IMR-90 (cell line): ENCODE results near the gene RBM39. TPM values are rescaled to one million over a fixed set of nuclear protein-coding genes. Genes with fewer than 3 reads are reported as not detected.

Source experiments
- ATAC-seq: fragments of 200-7000 bp; cut with Tn5 transposase; 2 replicates; pipeline ENCODE4 v1.9.1; 2020; ENCODE audit warnings: low read depth, mild to moderate bottlenecking, moderate library complexity
- BruUV-seq: library from RNA; stranded (reverse); fragments of 400-500 nt; replicated peaks from 2 replicates; lab custom pipeline; 2021; lab: Mats Ljungman, UMichigan
- CTCF ChIA-PET: fragments of 300-600 bp; formaldehyde crosslinking; extraction: SDS; loops from one replicate; lab custom pipeline; 2021; ENCODE audit warnings: antibody characterized with exemption; lab: Yijun Ruan, JAX
- POLR2A ChIA-PET: fragments of 300-600 bp; sonication (Branson Sonifier 250); formaldehyde crosslinking; loops from one replicate; lab custom pipeline; 2022; ENCODE audit warnings: antibody characterized with exemption; ENCODE audit not compliant: unreplicated experiment; lab: Charles Lee
- DNase-seq: peaks from one replicate; pipeline ENCODE4 v3.0.0; 2013
- H2AFZ ChIP-seq: replicated peaks from 2 replicates; pipeline ENCODE3; 2013; ENCODE audit warnings: low read length, mild to moderate bottlenecking; ENCODE audit not compliant: poor library complexity
- H2AK5ac ChIP-seq: 2 replicates; pipeline ENCODE4 v1.6.1; 2013; ENCODE audit warnings: low read depth, low read length, inconsistent platforms
- H2AK9ac ChIP-seq: replicated peaks from 2 replicates; pipeline ENCODE3; 2013; ENCODE audit warnings: mild to moderate bottlenecking, low read depth, low read length, moderate library complexity; ENCODE audit not compliant: poor library complexity
- H2BK120ac ChIP-seq: 2 replicates; pipeline ENCODE4 v1.6.1; 2013; ENCODE audit warnings: low read depth, low read length, inconsistent platforms
- H2BK15ac ChIP-seq: 3 replicates; pipeline ENCODE4 v1.6.1; 2013; ENCODE audit warnings: low read depth, low read length, inconsistent platforms
- H2BK20ac ChIP-seq: 2 replicates; pipeline ENCODE4 v1.6.1; 2013; ENCODE audit warnings: low read depth, mild to moderate bottlenecking, inconsistent platforms, low read length, moderate library complexity
- H2BK5ac ChIP-seq: 2 replicates; pipeline ENCODE4 v1.6.1; 2013; ENCODE audit warnings: mild to moderate bottlenecking, low read depth, low read length, inconsistent platforms; ENCODE audit not compliant: poor library complexity, severe bottlenecking
- H3K14ac ChIP-seq: replicated peaks from 2 replicates; pipeline ENCODE4 v1.6.1; 2013; ENCODE audit warnings: low read depth, low read length, inconsistent platforms
- H3K18ac ChIP-seq: 2 replicates; pipeline ENCODE4 v1.6.1; 2013; ENCODE audit warnings: low read depth, low read length, control low read depth
- H3K23ac ChIP-seq: 2 replicates; pipeline ENCODE4 v1.6.1; 2013; ENCODE audit warnings: low read depth, low read length, inconsistent platforms
- H3K27ac ChIP-seq: 2 replicates; pipeline ENCODE4 v1.5.1; 2013; ENCODE audit warnings: mild to moderate bottlenecking, control low read depth, low read length; ENCODE audit not compliant: insufficient read depth
- H3K27me3 ChIP-seq: 2 replicates; pipeline ENCODE4 v1.6.1; 2013; ENCODE audit warnings: low read length; ENCODE audit not compliant: control insufficient read depth, insufficient read depth
- H3K36me3 ChIP-seq: 2 replicates; pipeline ENCODE4 v1.6.1; 2013; ENCODE audit warnings: low read length, mixed read lengths; ENCODE audit not compliant: control insufficient read depth, insufficient read depth
- H3K4ac ChIP-seq: 2 replicates; pipeline ENCODE4 v1.6.1; 2013; ENCODE audit warnings: low read depth, low read length, inconsistent platforms
- H3K4me1 ChIP-seq: 2 replicates; pipeline ENCODE4 v1.6.1; 2013; ENCODE audit warnings: low read length, mixed read lengths; ENCODE audit not compliant: control insufficient read depth, insufficient read depth
- H3K4me2 ChIP-seq: 2 replicates; pipeline ENCODE4 v1.6.1; 2013; ENCODE audit warnings: low read depth, mild to moderate bottlenecking, control low read depth, low read length, moderate library complexity
- H3K4me3 ChIP-seq: 2 replicates; pipeline ENCODE4 v1.5.1; 2013; ENCODE audit warnings: low read depth, mild to moderate bottlenecking, control low read depth, low read length, moderate library complexity; ENCODE audit not compliant: insufficient read depth
- H3K56ac ChIP-seq: 2 replicates; pipeline ENCODE4 v1.6.1; 2013; ENCODE audit warnings: low read length, inconsistent platforms; ENCODE audit not compliant: insufficient read depth; ENCODE audit errors: extremely low read depth
- H3K79me1 ChIP-seq, 2 experiments: 2 replicates each; pipeline ENCODE4 v1.6.1; 2013; ENCODE audit warnings: low read length in 2 of 2, inconsistent platforms in 1 of 2, low read depth in 1 of 2
- H3K9ac ChIP-seq: 2 replicates; pipeline ENCODE4 v1.6.1; 2013; ENCODE audit warnings: low read depth, low read length, control low read depth
- H3K9me1 ChIP-seq: 2 replicates; pipeline ENCODE4 v1.6.1; 2013; ENCODE audit warnings: low read length, inconsistent platforms; ENCODE audit not compliant: insufficient read depth
- H3K9me3 ChIP-seq: 2 replicates; pipeline ENCODE4 v1.6.1; 2013; ENCODE audit warnings: low read length; ENCODE audit not compliant: control insufficient read depth, insufficient read depth
- H4K20me1 ChIP-seq: 2 replicates; pipeline ENCODE4 v1.6.1; 2013; ENCODE audit warnings: low read length, inconsistent platforms; ENCODE audit not compliant: insufficient read depth
- H4K5ac ChIP-seq: 2 replicates; pipeline ENCODE4 v1.6.1; 2013; ENCODE audit warnings: mild to moderate bottlenecking, low read depth, low read length, control low read depth
- H4K8ac ChIP-seq, 2 experiments: 2 replicates each; pipeline ENCODE4 v1.6.1; 2013; ENCODE audit warnings: low read depth in 2 of 2, low read length in 2 of 2, control low read depth in 1 of 2, inconsistent platforms in 1 of 2
- H4K91ac ChIP-seq: 2 replicates; pipeline ENCODE4 v1.6.1; 2013; ENCODE audit warnings: low read depth, low read length, inconsistent platforms; ENCODE audit not compliant: insufficient read depth
- BHLHE40 ChIP-seq: fragments of 150-350 bp; IDR thresholded peaks from 2 replicates; pipeline ENCODE4 v1.6.1; 2016; ENCODE audit warnings: mild to moderate bottlenecking, low read depth, low read length
- CEBPB ChIP-seq: IDR thresholded peaks from 2 replicates; pipeline ENCODE4 v1.6.1; 2012; ENCODE audit warnings: low read depth, low read length, improper control_type of control experiment
- CHD1 ChIP-seq: IDR thresholded peaks from 2 replicates; pipeline ENCODE4 v1.6.1; 2012; ENCODE audit warnings: low read depth, low read length, improper control_type of control experiment
- FOS ChIP-seq: fragments of 150-350 bp; IDR thresholded peaks from 2 replicates; pipeline ENCODE4 v1.6.1; 2016; ENCODE audit warnings: low read depth, low read length
- MAFK ChIP-seq: IDR thresholded peaks from 2 replicates; pipeline ENCODE4 v1.6.1; 2012; ENCODE audit warnings: low read depth, low read length, improper control_type of control experiment
- MAZ ChIP-seq: IDR thresholded peaks from 2 replicates; pipeline ENCODE4 v1.6.1; 2012; ENCODE audit warnings: low read depth, mild to moderate bottlenecking, low read length, improper control_type of control experiment, moderate library complexity, borderline replicate concordance
- MXI1 ChIP-seq: IDR thresholded peaks from 2 replicates; pipeline ENCODE4 v1.6.1; 2012; ENCODE audit warnings: low read depth, mild to moderate bottlenecking, low read length, moderate library complexity, borderline replicate concordance
- NFE2L2 ChIP-seq: fragments of 150-350 bp; IDR thresholded peaks from 2 replicates; pipeline ENCODE4 v1.6.1; 2016; ENCODE audit warnings: low read depth, mild to moderate bottlenecking, low read length
- POLR2A ChIP-seq: IDR thresholded peaks from 2 replicates; pipeline ENCODE4 v1.6.1; 2012; ENCODE audit warnings: mild to moderate bottlenecking, low read depth, low read length
- RAD21 ChIP-seq: IDR thresholded peaks from 2 replicates; pipeline ENCODE4 v1.6.1; 2012; ENCODE audit warnings: low read length, improper control_type of control experiment
- RCOR1 ChIP-seq: IDR thresholded peaks from 2 replicates; pipeline ENCODE4 v1.6.1; 2012; ENCODE audit warnings: mild to moderate bottlenecking, low read length, improper control_type of control experiment; ENCODE audit not compliant: insufficient replicate concordance
- RFX5 ChIP-seq: IDR thresholded peaks from 2 replicates; pipeline ENCODE4 v1.8.0; 2012; ENCODE audit warnings: low read depth, mild to moderate bottlenecking, low read length, moderate library complexity
- SMC3 ChIP-seq: fragments of 150-350 bp; IDR thresholded peaks from 2 replicates; pipeline ENCODE4 v1.6.1; 2016; ENCODE audit warnings: low read depth, mild to moderate bottlenecking, antibody characterized with exemption, low read length, moderate library complexity
- WGBS, 2 experiments: methylation state at CpG; one replicate each; pipeline versions ENCODE4 v1.1.5 to v1.1.7; 2013; ENCODE audit warnings: missing lambda C conversion rate in 2 of 2; ENCODE audit not compliant: insufficient read length in 1 of 2; ENCODE audit errors: extremely low coverage in 2 of 2; 5-methylcytosine and 5-hydroxymethylcytosine counted together
- dilution Hi-C: fragments of 300-500 bp; cut with HindIII; formaldehyde crosslinking; loops from one replicate; pipeline ENCODE4 v1.14.3; 2018; ENCODE audit warnings: low sequenced_read_pairs; ENCODE audit not compliant: unreplicated experiment
- in situ Hi-C: fragments of 300-500 bp; cut with MboI; formaldehyde crosslinking; loops from 3 replicates; pipeline ENCODE4 v1.14.3; 2019; ENCODE audit warnings: low sequenced_read_pairs, inconsistent platforms, mixed read lengths
- intact Hi-C: fragments of 100-400 bp; cut with micrococcal nuclease; formaldehyde crosslinking; loops from 2 replicates; pipeline ENCODE4 v1.10.0; 2022
- polyA plus RNA-seq, 3 experiments: library from polyadenylated mRNA; depleted of rRNA; stranded (reverse); fragments of >200 nt; gene quantifications; 2 replicates each; pipeline ENCODE4 v1.2.3, GENCODE V29; 2012; ENCODE audit warnings: low replicate concordance in 1 of 3
- total RNA-seq: library from RNA; depleted of rRNA; stranded (reverse); fragments of >200 nt; gene quantifications from 2 replicates; pipeline ENCODE4 v1.2.3, GENCODE V29; 2012
- TF ChIP-seq, protein P1 (sequence below): fragments of 150-350 bp; IDR thresholded peaks from 2 replicates; pipeline ENCODE4 v1.6.1; 2017; ENCODE audit warnings: mild to moderate bottlenecking, antibody characterized with exemption, low read length, low read depth
- TF ChIP-seq, protein P2 (sequence below): fragments of 150-350 bp; IDR thresholded peaks from 2 replicates; pipeline ENCODE4 v1.6.1; 2016; ENCODE audit warnings: low read depth, mild to moderate bottlenecking, low read length, moderate library complexity, borderline replicate concordance
- TF ChIP-seq, protein P3 (sequence below): conservative IDR thresholded peaks from 2 replicates; pipeline ENCODE4 v1.5.1; 2012; ENCODE audit warnings: mild to moderate bottlenecking, low read depth, low read length, improper control_type of control experiment

RBM39 gene
- total and polyA plus RNA-seq, 2 of the 4 experiments (the other 2 are of a cell fraction), result 106 to 166 TPM

DNA sequence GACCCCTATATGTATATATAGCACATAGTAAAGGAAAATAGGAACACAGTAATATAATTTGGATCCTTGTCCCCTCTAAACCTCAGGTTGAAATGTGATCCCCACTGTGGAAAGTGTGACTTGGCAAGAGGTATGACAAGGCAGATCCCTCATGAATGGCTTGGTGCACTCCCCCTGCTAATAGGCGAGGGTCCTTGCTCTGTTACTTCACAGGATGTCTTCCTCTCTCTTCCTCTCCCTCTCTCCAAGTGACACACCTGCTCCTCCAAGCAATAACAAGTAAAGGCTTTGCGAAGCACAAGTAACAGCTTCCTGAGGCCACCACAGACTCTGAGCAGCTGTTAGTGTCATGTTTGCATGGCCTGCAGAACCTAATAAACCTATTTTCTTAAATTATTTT is 26.4 kb downstream of the RBM39 start:
- no peak overlapping the region for H3K23ac ChIP-seq
- POLR2A ChIA-PET, result no interaction called here
- no peak overlapping the region for H3K4me3 ChIP-seq
- peaks cover 81% of the 10 kb centered on the region for H3K36me3 ChIP-seq
- DNase-seq, result no peak
- TF ChIP-seq POLR2A (no peak), MAZ (no peak), FOS (no peak), RFX5 (no peak), RCOR1 (no peak), SMC3 (no peak), NFE2L2 (no peak), BHLHE40 (no peak), RAD21 (no peak), CEBPB (no peak), MAFK (no peak), MXI1 (no peak), CHD1 (no peak)
- TF ChIP-seq, protein P1, sequence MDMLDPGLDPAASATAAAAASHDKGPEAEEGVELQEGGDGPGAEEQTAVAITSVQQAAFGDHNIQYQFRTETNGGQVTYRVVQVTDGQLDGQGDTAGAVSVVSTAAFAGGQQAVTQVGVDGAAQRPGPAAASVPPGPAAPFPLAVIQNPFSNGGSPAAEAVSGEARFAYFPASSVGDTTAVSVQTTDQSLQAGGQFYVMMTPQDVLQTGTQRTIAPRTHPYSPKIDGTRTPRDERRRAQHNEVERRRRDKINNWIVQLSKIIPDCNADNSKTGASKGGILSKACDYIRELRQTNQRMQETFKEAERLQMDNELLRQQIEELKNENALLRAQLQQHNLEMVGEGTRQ, result no peak
- TF ChIP-seq, protein P2, sequence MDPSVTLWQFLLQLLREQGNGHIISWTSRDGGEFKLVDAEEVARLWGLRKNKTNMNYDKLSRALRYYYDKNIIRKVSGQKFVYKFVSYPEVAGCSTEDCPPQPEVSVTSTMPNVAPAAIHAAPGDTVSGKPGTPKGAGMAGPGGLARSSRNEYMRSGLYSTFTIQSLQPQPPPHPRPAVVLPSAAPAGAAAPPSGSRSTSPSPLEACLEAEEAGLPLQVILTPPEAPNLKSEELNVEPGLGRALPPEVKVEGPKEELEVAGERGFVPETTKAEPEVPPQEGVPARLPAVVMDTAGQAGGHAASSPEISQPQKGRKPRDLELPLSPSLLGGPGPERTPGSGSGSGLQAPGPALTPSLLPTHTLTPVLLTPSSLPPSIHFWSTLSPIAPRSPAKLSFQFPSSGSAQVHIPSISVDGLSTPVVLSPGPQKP, result no peak
- TF ChIP-seq, protein P3, sequence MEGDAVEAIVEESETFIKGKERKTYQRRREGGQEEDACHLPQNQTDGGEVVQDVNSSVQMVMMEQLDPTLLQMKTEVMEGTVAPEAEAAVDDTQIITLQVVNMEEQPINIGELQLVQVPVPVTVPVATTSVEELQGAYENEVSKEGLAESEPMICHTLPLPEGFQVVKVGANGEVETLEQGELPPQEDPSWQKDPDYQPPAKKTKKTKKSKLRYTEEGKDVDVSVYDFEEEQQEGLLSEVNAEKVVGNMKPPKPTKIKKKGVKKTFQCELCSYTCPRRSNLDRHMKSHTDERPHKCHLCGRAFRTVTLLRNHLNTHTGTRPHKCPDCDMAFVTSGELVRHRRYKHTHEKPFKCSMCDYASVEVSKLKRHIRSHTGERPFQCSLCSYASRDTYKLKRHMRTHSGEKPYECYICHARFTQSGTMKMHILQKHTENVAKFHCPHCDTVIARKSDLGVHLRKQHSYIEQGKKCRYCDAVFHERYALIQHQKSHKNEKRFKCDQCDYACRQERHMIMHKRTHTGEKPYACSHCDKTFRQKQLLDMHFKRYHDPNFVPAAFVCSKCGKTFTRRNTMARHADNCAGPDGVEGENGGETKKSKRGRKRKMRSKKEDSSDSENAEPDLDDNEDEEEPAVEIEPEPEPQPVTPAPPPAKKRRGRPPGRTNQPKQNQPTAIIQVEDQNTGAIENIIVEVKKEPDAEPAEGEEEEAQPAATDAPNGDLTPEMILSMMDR, result no peak
- no CpG with 5 or more reads among the region's 2 CpGs for WGBS, 2 experiments
- no peak overlapping the region for H4K91ac ChIP-seq
- no peaks in the 10 kb centered on the region for H3K27me3 ChIP-seq
- H2AK9ac ChIP-seq, result no peak overlapping the region
- no peak overlapping the region for H2BK20ac ChIP-seq
- H2BK5ac ChIP-seq, result no peak overlapping the region
- no peak overlapping the region for H3K4me2 ChIP-seq
- H2AFZ ChIP-seq, result no peak overlapping the region
- H3K18ac ChIP-seq, result no peak overlapping the region
- H2BK15ac ChIP-seq, result no peak overlapping the region
- H3K4me1 ChIP-seq, result no peaks in the 10 kb centered on the region
- H3K9me3 ChIP-seq, result no peaks in the 10 kb centered on the region
- peaks cover 32 to 75% of the 10 kb centered on the region in 2 experiments for H3K79me1 ChIP-seq
- no peak overlapping the region for H4K5ac ChIP-seq
- CTCF ChIA-PET, result interaction anchor here (0.7 kb wide), 1 partner anchor 18 kb away, joined by 3 read pairs; no protein-coding TSS in a partner anchor
- dilution Hi-C loops, result no loop called here
- no TSS peak for BruUV-seq
- H4K20me1 ChIP-seq, result peaks cover 92% of the 10 kb centered on the region
- no peak overlapping the region for H3K9ac ChIP-seq
- no peak overlapping the region for H3K27ac ChIP-seq
- H3K56ac ChIP-seq, result no peak overlapping the region
- no peak overlapping the region for H2BK120ac ChIP-seq
- H3K14ac ChIP-seq, result no peak overlapping the region
- intact Hi-C loops, result no loop called here
- no peak overlapping the region for H4K8ac ChIP-seq
- no peak for ATAC-seq
- H3K4ac ChIP-seq, result no peak overlapping the region
- H2AK5ac ChIP-seq, result no peak overlapping the region
- in situ Hi-C loops, result no loop called here
- H3K9me1 ChIP-seq, result peaks cover 9% of the 10 kb centered on the region
